Thyroid gland (tissue), 4 donors: Measurements from ENCODE around the gene DLL4.

ENCODE experiments used
- CTCF ChIP-seq, 6 experiments: fragments of 200-600 bp in 3 of 6; fragments of 450-650 bp in 3 of 6; sonication (generic) in 3 of 6; IDR thresholded peaks; one replicate each; pipeline ENCODE4 v1.5.1; 2016 to 2019; ENCODE audit warnings: antibody characterized with exemption in 6 of 6, mild to moderate bottlenecking in 2 of 6, inconsistent platforms in 1 of 6, moderate library complexity in 1 of 6
- POLR2A ChIP-seq, 2 donors: fragments of 450-650 bp; IDR thresholded peaks; one replicate each; pipeline ENCODE4 v1.6.1; 2017; ENCODE audit warnings: antibody characterized with exemption in 2 of 2, mild to moderate bottlenecking in 2 of 2, moderate library complexity in 1 of 2

DNA sequence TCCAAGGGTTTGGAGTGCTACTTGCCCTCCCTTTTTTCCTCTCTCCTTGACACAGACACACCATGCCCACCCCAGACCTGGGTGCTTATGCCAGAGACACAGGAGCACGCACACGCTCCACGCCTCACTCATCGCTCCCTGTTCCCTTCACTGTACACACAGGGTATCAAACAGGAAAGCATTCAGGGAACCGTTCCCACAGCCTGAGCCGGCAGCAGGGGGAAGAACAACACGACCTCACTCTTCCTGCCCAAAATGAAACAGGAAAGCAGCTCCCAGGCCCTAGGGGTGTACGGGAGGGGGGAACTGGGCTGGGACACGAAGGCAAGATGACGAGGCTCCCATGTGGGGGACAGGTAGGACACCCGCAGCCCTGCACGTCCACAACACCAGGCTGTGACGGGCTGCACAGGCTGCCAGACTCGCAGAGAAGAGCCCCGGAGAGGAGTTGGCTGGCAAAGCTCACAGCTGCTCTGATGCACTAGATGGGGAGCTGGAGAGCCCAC lies 11.2 kb downstream of the DLL4 start:
- TF ChIP-seq CTCF (IDR thresholded peaks at IDR 0.05) (no peak), POLR2A (IDR thresholded peaks at IDR 0.05) (no peak)
